ENCODE results near the gene ACP4. TPM values are rescaled to one million over a fixed set of nuclear protein-coding genes. Genes with fewer than 3 reads are reported as not detected.

The ACP4 gene
- total RNA-seq, 1 donor from 2014 or later, result not detected

DNA sequence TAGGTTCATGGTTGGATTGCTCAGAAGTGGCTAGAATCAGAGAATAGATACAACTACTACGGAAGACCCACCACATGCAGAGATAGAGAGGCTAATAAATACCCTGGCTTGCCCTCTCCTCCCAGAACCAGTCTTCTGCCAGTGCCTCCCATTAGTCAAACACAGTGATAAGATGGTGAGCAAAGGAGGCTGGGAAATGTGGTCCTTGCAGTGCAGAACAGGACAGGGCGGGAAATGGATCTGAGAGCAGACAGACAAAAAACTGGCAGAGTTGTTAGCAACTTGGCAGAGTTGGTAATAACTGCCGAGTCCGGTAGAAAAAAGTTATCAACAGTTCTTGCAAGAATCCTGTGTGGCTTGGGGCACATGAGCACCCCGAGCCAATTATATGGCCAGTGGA lies 24.7 kb downstream of the ACP4 start:
- DNase-seq, result no peak
- no peak for ATAC-seq (ENCODE audit: poor library complexity)
- intact Hi-C loops (cut with DNase I), result no loop called here

DNA sequence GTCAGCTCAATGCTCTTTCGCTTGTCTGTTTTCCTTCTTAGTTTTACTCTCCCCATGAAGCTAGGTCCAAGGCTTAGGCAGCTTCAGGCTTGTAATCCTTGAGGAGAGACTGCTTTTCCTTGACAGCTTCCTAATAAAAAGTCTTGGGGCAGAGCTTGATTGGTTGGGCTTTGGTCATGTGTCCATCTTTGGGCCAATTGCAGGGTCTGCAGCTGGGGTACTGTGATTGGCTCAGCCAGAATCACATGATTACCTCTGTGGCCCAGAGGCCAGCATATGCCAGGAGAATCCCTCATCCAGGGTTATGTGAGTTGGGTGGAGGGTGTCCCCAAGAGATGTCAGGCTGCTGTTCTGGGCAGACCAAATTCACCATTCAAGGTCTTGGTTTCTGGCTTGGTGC lies 25.2 kb downstream of the ACP4 start:
- DNase-seq (no peak), ATAC-seq (ENCODE audit: poor library complexity) (no peak)
- intact Hi-C loops (cut with DNase I), result no loop called here

DNA sequence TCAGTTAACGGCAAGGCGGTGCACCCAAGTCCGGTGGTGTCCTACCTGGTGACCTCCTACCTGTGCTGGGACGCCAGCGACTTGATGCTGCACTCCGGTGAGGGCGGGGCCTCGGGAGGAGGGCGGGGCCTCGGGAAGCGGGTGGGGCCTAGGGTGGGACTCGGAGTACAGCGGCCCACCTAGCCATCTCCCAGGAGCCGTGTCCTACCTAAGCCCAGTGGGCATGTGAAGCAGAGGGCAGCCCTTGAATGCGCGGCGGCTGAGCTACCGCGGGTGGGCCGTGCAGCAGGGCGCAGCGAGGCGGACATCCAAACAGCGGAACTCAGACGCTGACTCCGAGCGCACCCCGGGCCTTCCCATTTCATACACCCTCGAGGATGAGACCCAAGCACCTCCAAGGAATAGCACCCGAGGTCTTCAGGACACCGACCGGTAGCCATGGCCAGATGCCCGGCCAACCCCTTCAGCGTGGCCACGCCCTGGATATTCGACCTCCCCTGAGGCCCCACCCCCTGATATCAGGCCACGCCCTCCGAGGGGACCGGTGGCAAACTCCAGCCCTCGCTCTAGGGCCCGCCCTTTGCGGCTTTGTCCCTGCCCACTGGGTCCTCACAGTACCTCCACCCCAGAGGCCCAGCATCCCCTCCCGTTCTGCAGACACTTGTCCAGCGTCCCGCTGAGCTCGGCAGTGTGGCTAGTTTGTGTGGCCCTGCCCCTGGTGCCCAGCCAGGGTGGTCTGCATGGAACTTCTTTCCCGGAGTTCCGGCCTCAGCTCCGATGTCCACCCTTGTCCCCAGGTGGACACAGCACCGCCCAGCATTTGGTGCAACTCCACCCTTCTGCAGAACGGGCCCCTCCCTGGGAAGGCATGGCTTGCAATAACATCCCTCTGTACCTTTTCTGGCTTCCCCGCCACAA lies 28.0 kb downstream of the ACP4 start:
- peak; percentile 55 for DNase-seq

DNA sequence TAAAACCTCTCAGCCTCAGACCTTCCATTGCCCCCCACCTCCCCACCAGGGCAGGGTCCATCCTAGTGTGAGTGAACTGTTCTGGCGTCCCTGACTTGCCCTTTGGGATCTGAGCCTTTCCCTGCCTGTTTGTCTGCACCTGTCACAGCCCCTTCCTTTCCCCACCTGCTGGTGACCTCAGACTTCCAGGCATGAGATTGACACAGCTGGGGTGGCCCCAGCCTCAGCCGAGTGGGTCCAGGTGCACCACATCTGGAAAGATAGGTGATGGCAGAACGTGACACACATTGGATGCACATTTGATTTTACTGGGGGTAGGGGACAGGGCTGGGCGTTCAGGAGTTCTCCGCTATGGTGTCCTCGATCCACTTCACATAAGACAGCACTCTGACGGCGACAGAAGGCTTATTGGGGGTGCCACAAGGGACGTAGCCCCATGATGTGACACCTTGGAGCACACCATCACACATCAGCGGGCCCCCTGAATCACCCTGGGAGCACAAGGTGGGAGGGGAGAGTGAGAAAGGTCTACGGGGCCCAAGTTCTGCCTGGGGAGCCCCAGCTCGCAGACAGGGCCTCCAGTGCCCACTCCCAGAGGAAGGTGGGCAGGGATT lies 28.8 kb downstream of the ACP4 start:
- intact Hi-C loops (cut with DNase I), result no loop called here
- no peak for DNase-seq
- ATAC-seq (ENCODE audit: poor library complexity), result no peak

More for the DNA sequence above, 28.0 kb downstream of the ACP4 start:
- intact Hi-C loops (cut with DNase I), result no loop called here
- peak; percentile 49 for ATAC-seq (ENCODE audit: poor library complexity)

DNA sequence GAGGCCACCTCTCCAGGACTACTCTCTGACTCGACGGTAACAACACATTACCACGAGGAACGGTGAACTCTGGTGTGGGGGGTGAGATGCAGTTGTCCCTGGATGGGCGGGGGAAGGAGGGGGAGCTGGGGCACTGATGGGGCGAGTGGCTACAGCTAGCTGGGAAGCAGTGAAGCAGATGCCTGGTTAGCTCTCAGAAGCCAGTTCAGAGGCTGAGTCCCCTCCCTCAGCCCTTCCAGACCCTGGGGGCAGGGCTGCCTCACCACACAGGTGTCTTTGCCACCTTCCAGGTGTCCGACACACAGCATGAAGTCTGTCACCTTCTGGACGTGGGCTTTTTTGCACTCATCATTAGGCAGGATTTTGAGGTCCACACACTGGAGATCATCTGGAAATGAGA lies 29.4 kb downstream of the ACP4 start:
- intact Hi-C loops (cut with DNase I), result no loop called here
- no peak for ATAC-seq (ENCODE audit: poor library complexity)
- DNase-seq, result no peak

DNA sequence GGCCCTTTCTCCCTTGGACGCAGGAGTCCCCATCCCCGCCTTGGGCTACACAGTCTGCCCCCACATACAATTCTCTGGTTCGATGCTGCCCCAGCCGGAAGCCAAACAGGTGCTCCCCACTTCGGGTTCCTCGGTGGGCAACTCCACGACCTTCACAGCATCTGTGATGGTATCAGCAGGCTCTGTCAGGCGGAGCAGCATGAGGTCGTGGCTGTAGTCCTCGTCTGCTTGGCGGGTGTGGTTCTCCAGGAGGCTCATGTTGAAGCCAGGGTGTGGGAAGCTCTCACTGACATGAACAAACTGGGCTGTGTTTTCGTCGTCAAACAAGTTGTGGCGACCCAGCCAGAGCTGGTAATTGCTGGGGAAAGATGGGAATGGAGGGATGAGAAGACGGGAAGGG lies 29.9 kb downstream of the ACP4 start:
- intact Hi-C loops (cut with DNase I), result no loop called here
- DNase-seq, result no peak
- no peak for ATAC-seq (ENCODE audit: poor library complexity)

DNA sequence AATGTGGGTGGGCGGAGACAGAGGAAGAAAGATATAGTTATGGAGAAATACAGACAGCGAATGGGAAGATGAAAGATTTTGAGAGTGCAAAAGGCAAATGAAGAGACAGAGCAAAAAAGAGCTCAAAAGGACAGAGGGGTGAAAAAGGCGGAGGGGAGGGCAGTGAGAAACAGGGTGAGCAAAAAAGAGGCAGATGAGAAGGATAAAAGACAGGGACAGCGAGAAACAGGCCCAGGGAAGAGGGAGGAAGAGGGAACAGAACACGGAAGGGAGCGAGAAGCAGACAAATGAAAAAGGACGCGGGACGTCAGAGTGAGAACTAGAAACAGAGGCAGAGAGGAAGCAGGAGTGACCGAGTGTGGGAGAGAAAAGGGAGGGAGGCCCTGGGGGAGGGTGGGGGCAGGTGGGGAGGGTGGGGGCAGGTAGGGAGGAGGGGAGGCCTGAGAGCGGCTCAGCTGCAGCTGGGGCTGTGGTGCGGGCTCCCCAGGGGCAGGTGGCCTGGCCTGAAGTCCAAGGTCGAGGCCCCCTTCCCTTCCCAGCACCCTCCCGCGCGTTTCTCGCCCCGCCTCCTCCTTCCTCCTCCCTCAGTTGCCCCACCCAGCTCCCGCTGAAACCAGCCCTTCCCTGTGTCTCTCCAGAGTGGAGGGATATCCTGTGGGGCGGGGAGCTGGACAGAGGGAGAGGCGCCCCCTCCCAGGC lies 30.5 kb downstream of the ACP4 start:
- intact Hi-C loops (cut with DNase I), result no loop called here
- ATAC-seq (ENCODE audit: poor library complexity), result peak; percentile 24
- no peak for DNase-seq

DNA sequence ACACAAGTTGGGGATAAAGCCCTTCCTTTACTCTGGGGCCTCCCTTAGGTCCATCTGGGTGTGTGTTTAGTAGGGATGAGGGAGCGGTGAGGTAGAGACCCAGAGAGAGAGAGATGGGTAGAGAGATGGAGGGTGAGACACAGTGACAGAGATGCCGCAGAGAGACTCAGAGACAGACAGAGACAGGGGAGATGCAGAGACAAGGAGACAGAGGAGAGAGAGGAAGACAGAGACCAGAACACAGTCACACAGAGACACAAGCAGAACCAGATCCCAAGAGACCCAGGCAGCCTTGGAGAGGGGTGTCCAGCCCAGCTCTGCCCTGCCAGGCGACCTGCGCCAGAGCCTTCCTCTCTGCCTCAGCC lies 31.0 kb downstream of the ACP4 start:
- DNase-seq (no peak), ATAC-seq (ENCODE audit: poor library complexity) (no peak)
- intact Hi-C loops (cut with DNase I), result no loop called here

DNA sequence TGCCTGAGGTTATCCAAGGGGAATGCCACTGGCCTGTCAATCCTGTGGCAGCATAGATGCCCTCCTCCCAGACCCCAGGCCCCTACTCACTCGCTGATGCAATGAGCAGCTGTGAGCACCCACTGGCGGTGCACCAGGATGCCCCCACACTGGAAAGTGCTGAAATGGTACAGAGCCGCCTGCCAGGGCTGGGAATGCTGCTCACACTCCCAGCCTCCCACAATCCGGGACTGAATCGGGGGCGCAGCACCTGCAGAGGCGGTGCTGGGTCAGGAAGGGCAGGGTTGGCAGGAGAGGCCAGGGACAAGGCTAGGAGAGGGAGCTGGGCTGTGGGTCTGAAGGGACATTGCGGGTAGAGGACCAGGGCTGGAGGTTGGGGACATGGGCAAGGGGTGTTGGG lies 31.4 kb downstream of the ACP4 start:
- no peak for ATAC-seq (ENCODE audit: poor library complexity)
- intact Hi-C loops (cut with DNase I), result no loop called here
- DNase-seq, result no peak

DNA sequence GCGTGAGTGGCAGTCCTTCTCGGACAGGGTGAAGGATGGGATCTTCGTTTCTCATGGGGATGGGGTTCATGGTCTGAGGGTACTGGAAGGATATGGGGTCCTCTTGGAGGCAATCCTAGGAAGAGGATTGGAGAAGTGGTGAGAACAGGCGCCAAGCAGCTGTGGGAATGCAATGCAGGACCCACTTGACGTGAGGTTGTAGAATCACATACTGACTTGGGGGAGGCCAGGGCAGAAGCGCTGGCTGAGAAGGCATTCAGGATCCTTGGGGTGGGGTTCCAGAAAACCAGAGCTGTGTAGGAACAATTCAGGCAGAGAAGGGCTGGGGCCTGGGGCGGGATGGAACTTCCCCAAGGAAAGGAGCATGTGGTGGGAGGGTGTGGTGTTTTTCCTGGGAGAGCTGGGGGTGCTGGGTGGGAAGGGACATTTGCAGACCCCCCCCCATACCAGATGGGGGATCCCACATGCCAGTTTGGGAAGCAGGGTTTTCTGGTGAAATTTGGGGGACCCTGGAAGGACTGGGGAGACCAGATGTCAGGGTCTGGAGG lies 32.5 kb downstream of the ACP4 start:
- intact Hi-C loops (cut with DNase I), result no loop called here
- DNase-seq, result no peak
- ATAC-seq (ENCODE audit: poor library complexity), result no peak

DNA sequence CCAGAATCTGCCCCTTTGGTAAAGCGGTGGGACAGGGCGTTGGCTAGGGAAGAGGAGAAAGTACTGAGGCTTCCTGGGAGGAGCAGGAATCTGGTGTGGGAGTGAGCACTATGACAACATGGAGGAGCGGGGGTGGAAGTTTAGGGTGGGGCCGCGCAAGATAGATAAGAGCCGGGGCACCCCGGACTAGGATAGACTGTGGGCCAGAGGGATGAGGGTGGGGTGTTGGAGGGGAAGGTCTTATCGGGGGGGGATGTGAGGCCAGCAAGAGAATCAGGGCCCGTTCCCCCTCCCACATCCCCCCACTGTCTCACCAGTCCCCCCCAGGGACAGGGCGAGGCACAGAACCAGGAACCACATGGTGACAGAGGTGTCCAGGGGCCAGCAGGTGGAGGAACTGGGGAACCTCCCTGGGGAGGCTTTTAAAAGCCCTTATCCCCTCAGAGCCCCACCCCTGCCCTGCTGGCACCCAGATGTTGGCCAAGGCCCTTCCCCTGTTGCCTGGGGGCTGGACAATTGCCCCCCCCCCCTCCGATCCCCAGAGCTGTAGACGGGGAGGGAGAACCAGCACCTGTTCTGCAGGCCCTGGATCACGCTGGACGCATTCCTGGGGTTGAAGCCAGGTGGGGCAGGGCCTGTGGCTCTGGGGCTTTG lies 33.3 kb downstream of the ACP4 start, which contains the start of gene KLK1:
Gene KLK1, minus strand, starts transcription at position 399 of the 654 bp plus-strand sequence. Its CDS starts 39 bp downstream, at position 360.
- DNase-seq, result no peak
- ATAC-seq (ENCODE audit: poor library complexity), result no peak
- intact Hi-C loops (cut with DNase I), result no loop called here

DNA sequence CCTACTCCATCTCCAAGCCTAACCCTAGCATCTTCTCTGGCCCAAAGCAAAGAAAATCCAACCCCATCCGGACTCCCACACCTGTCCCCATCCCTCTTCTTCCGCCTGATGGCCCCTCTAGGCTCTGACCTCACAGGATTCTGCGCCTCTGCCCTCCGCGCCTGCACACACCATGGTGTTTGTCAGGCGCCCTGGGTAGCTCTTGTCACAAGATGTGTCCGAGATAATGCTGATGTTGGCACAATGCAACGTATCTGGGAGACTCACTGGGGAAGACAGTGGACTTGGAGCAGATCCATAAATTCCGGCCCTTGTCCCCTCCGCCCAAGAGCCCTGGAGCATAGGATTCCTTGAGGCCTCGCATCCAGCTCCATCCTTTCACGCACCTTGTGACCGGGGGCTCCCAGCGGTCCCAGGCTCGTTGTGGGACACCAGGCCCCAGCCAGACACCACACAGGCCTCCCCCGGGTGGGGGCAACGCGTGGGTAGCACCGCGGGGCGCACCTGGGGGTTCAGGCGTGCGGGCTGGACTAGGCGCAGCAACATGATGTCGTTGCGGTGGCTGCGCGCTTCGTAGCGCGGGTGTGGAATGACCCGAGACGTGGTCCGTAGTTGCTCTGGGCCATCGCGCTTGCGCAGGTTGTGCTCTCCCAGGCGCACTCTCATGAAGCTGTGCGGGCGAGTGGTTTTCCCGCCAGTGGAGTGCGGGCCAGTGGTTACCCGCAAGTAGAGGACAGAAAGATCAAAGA lies 36.5 kb downstream of the ACP4 start:
- DNase-seq (no peak), ATAC-seq (ENCODE audit: poor library complexity) (no peak)
- intact Hi-C loops (cut with DNase I), result no loop called here

DNA sequence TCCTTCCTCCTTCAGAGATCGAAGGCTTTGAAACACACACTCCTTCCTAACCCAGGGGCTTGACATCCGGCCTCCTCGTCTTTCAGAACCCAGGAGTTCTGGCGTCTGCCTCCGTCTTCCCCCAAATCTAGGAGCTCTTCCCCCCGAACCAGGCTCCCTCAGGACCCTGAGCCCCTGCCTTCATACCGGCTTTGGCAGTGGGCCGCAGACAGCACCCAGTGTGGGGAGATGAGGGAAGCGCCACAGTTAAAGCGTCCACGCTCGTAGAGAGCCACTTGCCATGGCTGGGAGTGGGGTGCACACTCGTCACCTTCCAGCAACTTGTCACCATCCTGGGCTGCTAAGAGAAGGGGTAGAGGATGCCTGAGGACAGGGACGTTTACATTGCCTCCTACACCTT lies 37.3 kb downstream of the ACP4 start:
- ATAC-seq (ENCODE audit: poor library complexity) (no peak), DNase-seq (no peak)
- intact Hi-C loops (cut with DNase I), result no loop called here

DNA sequence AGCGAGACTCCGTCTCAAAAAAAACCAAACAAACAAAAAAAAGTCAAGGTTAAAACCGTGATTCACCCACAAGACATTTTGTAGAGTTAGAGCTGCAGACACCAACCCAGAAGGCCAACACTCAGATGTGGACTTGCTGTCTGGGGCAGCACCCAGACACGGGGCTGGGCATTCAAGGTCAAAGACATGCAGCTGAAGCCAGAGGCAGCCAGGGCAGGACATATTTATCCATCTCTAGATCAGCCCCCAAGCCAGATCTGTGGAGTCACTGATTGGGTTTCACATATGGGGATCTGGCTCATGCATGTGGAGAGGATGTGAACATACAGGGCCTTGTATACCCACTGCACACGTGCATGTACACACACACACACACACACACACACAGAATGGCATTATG lies 39.6 kb downstream of the ACP4 start:
- intact Hi-C loops (cut with DNase I), result no loop called here
- no peak for DNase-seq
- no peak for ATAC-seq (ENCODE audit: poor library complexity)

DNA sequence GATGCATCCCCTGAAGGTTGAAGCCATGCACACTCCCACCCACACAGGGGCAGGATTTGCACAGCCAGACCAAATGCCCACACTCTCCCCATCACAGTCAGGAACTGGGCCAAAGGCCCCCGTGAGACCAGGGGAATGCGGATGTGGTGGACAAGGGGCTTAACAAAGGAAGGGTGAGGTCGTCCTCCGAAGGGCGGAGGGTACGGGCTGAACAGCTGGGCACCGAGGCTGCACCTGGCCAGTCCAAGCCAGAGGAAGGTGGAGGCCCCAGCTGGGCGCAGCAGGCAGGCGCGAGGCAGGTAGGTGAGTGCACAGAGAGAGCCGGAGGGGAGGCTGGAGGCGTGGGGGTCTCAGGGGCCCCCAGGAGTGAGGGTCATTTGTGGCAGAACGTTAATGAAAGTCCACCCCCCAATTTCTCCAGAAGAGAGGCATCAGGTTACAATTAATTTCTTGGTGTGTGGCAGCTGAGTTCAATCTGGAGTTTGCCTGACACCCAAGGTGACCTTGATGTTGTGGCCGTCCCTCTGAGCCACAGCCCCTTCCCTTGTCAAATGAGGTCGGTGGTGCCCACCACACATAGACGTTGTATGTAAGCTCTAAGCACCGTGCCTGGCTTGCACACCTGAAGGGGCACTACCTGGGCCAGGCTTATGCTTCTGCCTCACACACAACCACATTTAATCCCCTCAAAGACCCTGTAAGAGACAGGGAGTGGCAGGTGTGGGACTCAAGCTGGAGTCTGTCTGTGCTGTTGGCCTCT lies 40.2 kb downstream of the ACP4 start:
- ATAC-seq (ENCODE audit: poor library complexity) (no peak), DNase-seq (no peak)
- intact Hi-C loops (cut with DNase I), result no loop called here

DNA sequence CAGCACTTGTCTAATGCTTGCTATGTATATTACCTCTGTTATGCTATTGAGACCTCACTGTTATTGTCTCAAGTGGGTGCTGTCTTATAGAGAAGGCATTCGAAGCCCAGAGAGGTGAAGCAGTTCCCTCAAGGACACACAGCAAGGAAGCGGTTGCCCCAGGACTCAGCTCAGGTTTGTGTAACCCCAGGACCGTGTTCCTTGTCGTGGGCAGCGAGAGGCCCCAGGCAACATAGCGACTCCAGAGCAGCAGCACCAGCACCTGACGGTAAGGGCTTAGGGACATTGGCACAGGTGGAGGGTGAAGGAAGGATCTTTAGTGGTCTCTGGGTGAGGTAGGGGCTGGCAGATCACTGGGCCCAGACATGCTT lies 40.8 kb downstream of the ACP4 start:
- no peak for ATAC-seq (ENCODE audit: poor library complexity)
- intact Hi-C loops (cut with DNase I), result no loop called here
- no peak for DNase-seq

DNA sequence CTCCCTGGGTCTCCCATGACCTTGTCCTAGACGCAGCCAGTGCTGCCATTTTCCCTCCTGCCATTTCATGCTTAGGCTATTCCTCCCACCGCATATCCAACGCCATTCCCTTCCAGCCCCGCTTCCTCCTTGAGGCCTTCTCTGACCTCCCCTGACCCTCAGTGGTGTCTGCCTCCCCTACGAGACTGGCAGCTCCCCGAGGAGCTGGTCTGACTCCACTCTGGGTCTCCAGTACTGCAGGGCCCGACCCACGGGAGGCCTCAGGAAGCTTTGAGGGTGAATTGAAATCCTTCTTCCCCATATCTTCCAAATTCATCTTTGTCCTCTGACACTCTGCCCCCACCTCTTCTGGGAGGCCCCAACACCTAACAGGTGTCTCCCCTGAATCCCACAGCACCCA lies 42.5 kb downstream of the ACP4 start:
- ATAC-seq (ENCODE audit: poor library complexity), result no peak
- intact Hi-C loops (cut with DNase I), result no loop called here
- DNase-seq, result no peak
